Non-pigmented ciliary epithelial cell (primary cell): ENCODE results near the gene AUTS2.
"Not testable (repeated sequence)": the region's sequence is repeated elsewhere in the genome, so short reads cannot be mapped to it uniquely, and the experiment has no call there.

Experiments used
- DNase-seq: peaks from one replicate; pipeline ENCODE4 v3.0.0-alpha.2; 2010; ENCODE audit warnings: low read depth

The AUTS2 gene

GRCh38 chr7:70582927-70583895 is 984.9 kb downstream of the AUTS2 start:
- no peak for DNase-seq

- no peak for DNase-seq
These were observed 985.9 kb downstream of the AUTS2 start for GRCh38 chr7:70583965-70584883.

- DNase-seq, result no peak
These were observed 986.8 kb downstream of the AUTS2 start for GRCh38 chr7:70585071-70585470.

GRCh38 chr7:70586822-70587221 is 988.5 kb downstream of the AUTS2 start:
- no peak for DNase-seq

- no peak for DNase-seq
These were observed 989.5 kb downstream of the AUTS2 start for GRCh38 chr7:70587739-70588138.

GRCh38 chr7:70588191-70588921 is 990.1 kb downstream of the AUTS2 start:
- no peak for DNase-seq

- DNase-seq, result no peak
These were observed 990.7 kb downstream of the AUTS2 start for GRCh38 chr7:70589010-70589409.

GRCh38 chr7:70589590-70589989 is 991.3 kb downstream of the AUTS2 start:
- DNase-seq, result no peak

GRCh38 chr7:70590126-70590854 is 992.0 kb downstream of the AUTS2 start:
- no peak for DNase-seq

GRCh38 chr7:70591643-70592042 is 993.4 kb downstream of the AUTS2 start:
- no peak for DNase-seq

GRCh38 chr7:70592171-70592570 is 993.9 kb downstream of the AUTS2 start:
- no peak for DNase-seq

GRCh38 chr7:70594170-70594569 is 995.9 kb downstream of the AUTS2 start:
- no peak for DNase-seq

GRCh38 chr7:70594885-70595284 is 996.6 kb downstream of the AUTS2 start:
- not testable (repeated sequence) for DNase-seq

GRCh38 chr7:70595370-70595754 is 997.1 kb downstream of the AUTS2 start:
- no peak for DNase-seq

- DNase-seq, result no peak
These were observed 997.7 kb downstream of the AUTS2 start for GRCh38 chr7:70595755-70596597.

GRCh38 chr7:70596598-70596913 is 998.3 kb downstream of the AUTS2 start:
- DNase-seq, result no peak

GRCh38 chr7:70597066-70597465 is 998.8 kb downstream of the AUTS2 start:
- DNase-seq, result no peak

GRCh38 chr7:70598976-70599375 is 1000.7 kb downstream of the AUTS2 start:
- DNase-seq, result no peak

GRCh38 chr7:70599446-70600190 is 1001.3 kb downstream of the AUTS2 start:
- no peak for DNase-seq

- no peak for DNase-seq
These were observed 1002.7 kb downstream of the AUTS2 start for GRCh38 chr7:70600993-70601392.
